Heart right ventricle (tissue), 16 donors: Measurements from ENCODE around the gene AKAP6. TPM values are rescaled to one million over a fixed set of nuclear protein-coding genes. Genes with fewer than 3 reads are reported as not detected.

ENCODE experiments used
- ATAC-seq, 8 donors: fragments of 200-7000 bp; cut with Tn5 transposase; one replicate each; pipeline ENCODE4 v1.9.1; 2020; ENCODE audit warnings: mild to moderate bottlenecking in 8 of 8, moderate library complexity in 8 of 8, moderate number of reproducible peaks in 1 of 8
- DNase-seq, 2 donors: peaks; one replicate each; pipeline ENCODE4 v3.0.0-alpha.2; 2020
- H3K27ac ChIP-seq, 10 donors: fragments of 200-600 bp; sonication (generic) in 2 of 10; one replicate each; pipeline versions ENCODE4 v1.5.0 to v1.8.0; 2020 to 2022; ENCODE audit warnings: mild to moderate bottlenecking in 3 of 10
- H3K27me3 ChIP-seq, 7 donors: fragments of 200-600 bp; one replicate each; pipeline ENCODE4 v1.8.0; 2021 to 2022; ENCODE audit warnings: mild to moderate bottlenecking in 2 of 7
- H3K36me3 ChIP-seq, 9 donors: fragments of 200-600 bp; sonication (generic) in 1 of 9; one replicate each; pipeline versions ENCODE4 v1.5.0 to v1.8.0; 2020 to 2022; ENCODE audit warnings: mild to moderate bottlenecking in 2 of 9
- H3K4me1 ChIP-seq, 9 donors: fragments of 200-600 bp; sonication (generic) in 1 of 9; one replicate each; pipeline versions ENCODE4 v1.5.0 to v1.8.0; 2020 to 2022; ENCODE audit warnings: mild to moderate bottlenecking in 4 of 9
- H3K4me3 ChIP-seq, 10 donors: fragments of 200-600 bp; sonication (generic) in 2 of 10; one replicate each; pipeline versions ENCODE4 v1.5.0 to v1.8.0; 2020 to 2022; ENCODE audit warnings: mild to moderate bottlenecking in 7 of 10, moderate library complexity in 2 of 10
- H3K9me3 ChIP-seq, 11 donors: fragments of 200-600 bp in 10 of 11; sonication (generic) in 2 of 11; one replicate each; pipeline versions ENCODE4 v1.5.0 to v1.8.0; 2013 to 2022; ENCODE audit warnings: mild to moderate bottlenecking in 2 of 11, control low read depth in 1 of 11, moderate library complexity in 1 of 11
- WGBS, 2 donors: extraction: QIAGEN DNeasy Blood & Tissue Kit; methylation state at CpG; one replicate each; pipeline ENCODE4 v1.1.7; 2013; ENCODE audit warnings: inconsistent platforms in 1 of 2; 5-methylcytosine and 5-hydroxymethylcytosine counted together
- intact Hi-C, 10 donors: fragments of 100-400 bp; cut with DNase I; formaldehyde crosslinking; loops; one replicate each; pipeline versions ENCODE4 v1.11.1 to v1.14.2; 2022
- polyA plus RNA-seq, 2 donors: library from polyadenylated mRNA; stranded (reverse); fragments of 200-250 nt; gene quantifications; one replicate each; pipeline ENCODE4 v1.2.3, GENCODE V29; 2013
- total RNA-seq, 10 donors: library from RNA; stranded (reverse); fragmentation: NEBNext Ultra II Directional in 3 of 10; extraction: Animal tissue kit (Norgen Biotek cat#: 25700) in 3 of 10; gene quantifications; one replicate each; pipeline versions ENCODE4 v1.2.1 to v1.2.4, GENCODE V29; 2021 to 2023
- TF ChIP-seq, protein P1 (sequence below), 9 donors: fragments of 200-600 bp; sonication (generic) in 2 of 9; IDR thresholded peaks; one replicate each; pipeline versions ENCODE4 v1.5.0 to v1.8.0; 2021 to 2022; ENCODE audit warnings: antibody characterized with exemption in 9 of 9, mild to moderate bottlenecking in 5 of 9, moderate library complexity in 1 of 9
- donor health status: Arrhythmogenic right ventricular cardiomyopathy.
- donor health status: ischemic (EF 13 %, LVEDD 7.1; RV severe dilation, severe dysfunction).
- donor health status: healthy with polysubstance abuse.
- donor health status: DM: no; HTN: yes; CAD: no.
- donor health status: DM: no; HTN: no; CAD: no.
- donor health status: ischemic (EF 25% LVEDD 6.9; RV normal size, moderate dysfunction).
- donor health status: ischemic (EF 25% LVEDD 5.7; RV mildly dilated, moderate dysfunction).
- donor health status: healthy.
- donor health status: DM: yes; HTN: yes; CAD: no.
- donor health status: Ischemic cardiomyopathy.
- donor health status: ischemic (EF 35%, LVEDD 5.7; RV mildly dilated, moderate dysfunction).
- donor health status: nonischemic (EF 11% LVEDD 7.7; RV severe dilation, severe dysfunction).
- donor health status: DM: yes; HTN: yes; CAD: no.
- donor health status: PGD.
- donor health status: ischemic (EF 29% LVEDD 5.4; RV normal size, mild dysfunction).
- donor health status: nonischemic (EF 23%, LVEDD 6.1; RV moderate dilation, normal function).

Gene AKAP6
- total and polyA plus RNA-seq, 12 donors: 13.5 to 332 (median 229) TPM

DNA sequence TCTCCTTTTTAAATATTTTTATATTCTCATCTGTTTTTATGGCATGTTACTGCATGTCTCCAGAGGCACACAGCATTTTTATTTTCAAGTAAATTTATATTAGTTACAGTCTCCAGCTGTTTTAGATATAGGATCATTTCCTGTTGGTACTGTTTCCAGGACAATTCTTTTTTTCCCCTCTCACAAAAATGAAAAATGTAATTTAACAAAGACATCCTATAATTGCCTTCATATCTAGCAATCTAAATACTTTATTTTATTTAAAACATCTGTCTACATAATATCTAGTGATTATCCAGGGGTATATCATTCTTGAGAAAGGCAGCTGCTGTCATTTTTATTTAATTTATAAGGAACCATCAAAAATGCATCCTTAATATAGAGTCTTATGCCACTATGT, 337.2 kb downstream of the AKAP6 start:
- peaks cover 0 to 36% (median 8%) of the 10 kb centered on the region in 9 donors for H3K4me1 ChIP-seq
- intact Hi-C loops: no loop called here
- TF ChIP-seq, protein P1, sequence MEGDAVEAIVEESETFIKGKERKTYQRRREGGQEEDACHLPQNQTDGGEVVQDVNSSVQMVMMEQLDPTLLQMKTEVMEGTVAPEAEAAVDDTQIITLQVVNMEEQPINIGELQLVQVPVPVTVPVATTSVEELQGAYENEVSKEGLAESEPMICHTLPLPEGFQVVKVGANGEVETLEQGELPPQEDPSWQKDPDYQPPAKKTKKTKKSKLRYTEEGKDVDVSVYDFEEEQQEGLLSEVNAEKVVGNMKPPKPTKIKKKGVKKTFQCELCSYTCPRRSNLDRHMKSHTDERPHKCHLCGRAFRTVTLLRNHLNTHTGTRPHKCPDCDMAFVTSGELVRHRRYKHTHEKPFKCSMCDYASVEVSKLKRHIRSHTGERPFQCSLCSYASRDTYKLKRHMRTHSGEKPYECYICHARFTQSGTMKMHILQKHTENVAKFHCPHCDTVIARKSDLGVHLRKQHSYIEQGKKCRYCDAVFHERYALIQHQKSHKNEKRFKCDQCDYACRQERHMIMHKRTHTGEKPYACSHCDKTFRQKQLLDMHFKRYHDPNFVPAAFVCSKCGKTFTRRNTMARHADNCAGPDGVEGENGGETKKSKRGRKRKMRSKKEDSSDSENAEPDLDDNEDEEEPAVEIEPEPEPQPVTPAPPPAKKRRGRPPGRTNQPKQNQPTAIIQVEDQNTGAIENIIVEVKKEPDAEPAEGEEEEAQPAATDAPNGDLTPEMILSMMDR (IDR thresholded peaks at IDR 0.05): no peak
- ATAC-seq (no peak), DNase-seq (no peak)
- no peaks in the 10 kb centered on the region for H3K9me3 ChIP-seq
- no peak overlapping the region for H3K4me3 ChIP-seq
- no peak overlapping the region for H3K27ac ChIP-seq
- H3K36me3 ChIP-seq: no peaks in the 10 kb centered on the region
- H3K27me3 ChIP-seq: no peaks in the 10 kb centered on the region

DNA sequence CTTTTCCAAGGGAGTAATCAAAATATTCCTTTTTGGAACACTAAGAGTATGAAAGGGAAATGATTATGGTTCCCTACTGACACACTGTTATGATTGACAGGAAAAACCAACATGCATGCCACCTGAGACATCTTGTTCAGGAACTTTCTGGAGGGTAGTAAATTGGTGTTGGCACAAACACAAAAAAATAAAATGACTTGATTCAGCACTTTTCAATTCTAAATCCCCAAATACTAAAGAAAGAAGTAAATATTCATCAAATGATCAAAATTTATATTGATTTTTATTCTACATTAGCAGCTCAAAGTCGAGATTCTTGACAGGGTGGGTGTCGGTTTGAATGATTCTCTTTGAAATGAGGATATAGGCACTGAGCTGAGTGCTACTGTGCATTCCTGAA, 338.2 kb downstream of the AKAP6 start:
- Histone ChIP-seq H3K4me3 (no peak overlapping the region), H3K27ac (no peak overlapping the region), H3K4me1 (peaks cover 0 to 30% (median 4%) of the 10 kb centered on the region in 9 donors), H3K27me3 (no peaks in the 10 kb centered on the region), H3K36me3 (peaks cover 0 to 1% (median 0%) of the 10 kb centered on the region in 9 donors), H3K9me3 (peaks cover 0 to 5% (median 3%) of the 10 kb centered on the region in 11 donors)
- TF ChIP-seq, protein P1 (IDR thresholded peaks at IDR 0.05): no peak
- intact Hi-C loops: no loop called here
- DNase-seq (no peak), ATAC-seq (no peak)
- 78% methylated on average over 2 of the region's 2 CpGs for WGBS, 2 donors

DNA sequence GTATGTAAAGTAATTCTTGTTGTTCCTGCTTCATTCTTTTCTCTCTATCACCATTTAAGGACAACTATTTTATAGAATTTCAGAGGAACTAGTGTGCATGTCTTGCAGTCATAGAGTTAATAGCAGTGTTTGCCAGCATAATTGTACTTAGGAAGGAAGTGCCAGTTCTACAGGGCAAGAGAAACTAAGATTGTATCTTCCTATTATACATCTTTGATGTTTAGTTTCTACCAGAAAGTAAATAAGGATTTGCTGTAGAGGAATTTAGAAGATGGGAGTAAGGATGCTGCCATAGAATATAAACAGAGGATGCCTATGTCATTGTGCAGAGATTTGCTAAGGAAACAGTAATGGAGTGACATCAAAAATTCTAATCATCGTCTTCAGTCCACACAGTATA, 338.7 kb downstream of the AKAP6 start:
- intact Hi-C loops: no loop called here
- peaks cover 0 to 10% (median 3%) of the 10 kb centered on the region in 11 donors for H3K9me3 ChIP-seq
- WGBS, 2 donors: 74 to 85% methylated on average over 1 of the region's 1 CpG
- TF ChIP-seq, protein P1 (IDR thresholded peaks at IDR 0.05): no peak
- no peaks in the 10 kb centered on the region for H3K27me3 ChIP-seq
- no peak overlapping the region for H3K27ac ChIP-seq
- ATAC-seq: no peak
- peaks cover 0 to 5% (median 0%) of the 10 kb centered on the region in 9 donors for H3K36me3 ChIP-seq
- peaks cover 0 to 29% (median 4%) of the 10 kb centered on the region in 9 donors for H3K4me1 ChIP-seq
- DNase-seq: no peak
- no peak overlapping the region for H3K4me3 ChIP-seq

DNA sequence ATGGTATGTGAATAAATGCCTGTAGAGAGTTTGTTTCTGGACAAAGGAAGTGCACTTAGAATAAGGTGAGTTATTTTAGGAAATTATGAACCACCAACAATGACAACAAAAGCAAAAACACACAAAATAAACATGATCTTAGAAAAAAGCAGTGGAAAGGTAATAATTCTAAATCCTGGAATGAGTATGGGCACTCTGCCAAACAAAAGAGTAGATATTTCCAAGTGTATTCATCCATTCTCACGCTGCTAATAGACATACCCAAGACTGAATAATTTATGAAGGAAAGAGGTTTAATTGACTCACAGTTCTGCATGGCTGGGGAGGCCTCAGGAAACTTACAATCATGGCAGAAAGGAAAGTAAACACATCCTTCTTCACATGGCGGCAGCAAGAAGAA, 340.3 kb downstream of the AKAP6 start:
- Histone ChIP-seq H3K27me3 (no peaks in the 10 kb centered on the region), H3K36me3 (peaks cover 0 to 5% (median 0%) of the 10 kb centered on the region in 9 donors), H3K4me1 (peaks cover 0 to 19% (median 0%) of the 10 kb centered on the region in 9 donors), H3K27ac (no peak overlapping the region), H3K4me3 (no peak overlapping the region), H3K9me3 (peaks cover 0 to 10% (median 3%) of the 10 kb centered on the region in 11 donors)
- no peak for ATAC-seq
- TF ChIP-seq, protein P1 (IDR thresholded peaks at IDR 0.05): no peak
- DNase-seq: no peak
- 69 to 75% methylated on average over 2 of the region's 2 CpGs for WGBS, 2 donors
- intact Hi-C loops: no loop called here
